ENCODE results near the gene BLVRA. TPM values are rescaled to one million over a fixed set of nuclear protein-coding genes. Genes with fewer than 3 reads are reported as not detected.
A peak's percentile ranks its signal among the peaks of the same experiment; 100 is the strongest.

BLVRA gene
- total RNA-seq, 1 donor from 2014 or later = 84.5 TPM

DNA sequence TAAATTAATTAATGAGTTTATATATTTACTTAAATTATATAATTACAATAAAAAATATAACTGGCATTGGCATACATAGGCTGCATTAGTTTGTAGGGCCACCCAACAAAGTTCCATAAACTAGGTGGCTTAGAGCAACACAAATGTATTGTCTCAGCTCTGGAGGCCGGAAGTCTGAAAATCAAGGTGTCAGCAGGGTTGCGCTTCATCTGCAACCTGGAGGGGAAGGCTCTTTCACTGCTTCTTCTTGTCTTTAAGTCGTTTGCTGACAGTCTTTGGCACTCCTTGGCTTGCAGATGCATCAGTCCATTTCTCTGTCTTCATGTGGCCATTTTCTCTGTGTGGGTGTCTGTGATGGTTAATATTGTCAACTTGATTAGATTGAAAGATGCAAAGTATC lies 6.1 kb upstream of the BLVRA start:
- no peak overlapping the region for H3K4me3 ChIP-seq (ENCODE audit: low read depth, low read length)
- no peak for DNase-seq (ENCODE audit: low read depth)
- TF ChIP-seq, protein P1, sequence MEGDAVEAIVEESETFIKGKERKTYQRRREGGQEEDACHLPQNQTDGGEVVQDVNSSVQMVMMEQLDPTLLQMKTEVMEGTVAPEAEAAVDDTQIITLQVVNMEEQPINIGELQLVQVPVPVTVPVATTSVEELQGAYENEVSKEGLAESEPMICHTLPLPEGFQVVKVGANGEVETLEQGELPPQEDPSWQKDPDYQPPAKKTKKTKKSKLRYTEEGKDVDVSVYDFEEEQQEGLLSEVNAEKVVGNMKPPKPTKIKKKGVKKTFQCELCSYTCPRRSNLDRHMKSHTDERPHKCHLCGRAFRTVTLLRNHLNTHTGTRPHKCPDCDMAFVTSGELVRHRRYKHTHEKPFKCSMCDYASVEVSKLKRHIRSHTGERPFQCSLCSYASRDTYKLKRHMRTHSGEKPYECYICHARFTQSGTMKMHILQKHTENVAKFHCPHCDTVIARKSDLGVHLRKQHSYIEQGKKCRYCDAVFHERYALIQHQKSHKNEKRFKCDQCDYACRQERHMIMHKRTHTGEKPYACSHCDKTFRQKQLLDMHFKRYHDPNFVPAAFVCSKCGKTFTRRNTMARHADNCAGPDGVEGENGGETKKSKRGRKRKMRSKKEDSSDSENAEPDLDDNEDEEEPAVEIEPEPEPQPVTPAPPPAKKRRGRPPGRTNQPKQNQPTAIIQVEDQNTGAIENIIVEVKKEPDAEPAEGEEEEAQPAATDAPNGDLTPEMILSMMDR (conservative IDR thresholded peaks at IDR 0.05; ENCODE audit: low read depth, low read length) = no peak

DNA sequence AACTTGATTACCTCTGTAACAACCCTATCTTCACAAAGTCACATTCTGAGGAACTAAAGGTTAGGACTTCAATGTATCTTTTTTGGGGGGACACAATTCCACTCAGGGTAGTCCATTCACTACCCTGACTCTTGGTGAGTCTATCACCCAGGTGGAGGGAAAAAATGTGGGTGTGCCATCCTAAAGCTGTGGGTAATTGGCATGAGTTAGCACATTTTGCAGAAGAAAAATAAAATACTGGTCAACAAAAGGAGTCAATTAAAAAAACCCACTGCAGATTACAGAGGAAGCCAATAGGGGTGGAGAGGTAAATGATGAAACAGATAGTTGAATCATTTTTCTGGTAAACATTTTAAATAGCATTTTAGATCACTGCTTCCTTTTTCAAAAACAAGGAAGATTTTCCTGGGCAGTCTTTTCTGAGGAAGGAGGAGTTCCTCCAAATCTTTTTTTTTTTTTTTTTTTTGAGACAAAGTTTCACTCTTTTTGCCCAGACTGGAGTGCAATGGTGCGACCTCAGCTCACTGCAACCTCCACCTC lies 5.1 kb upstream of the BLVRA start:
- H3K4me3 ChIP-seq (ENCODE audit: low read depth, low read length) = no peak overlapping the region
- TF ChIP-seq, protein P1 (conservative IDR thresholded peaks at IDR 0.05; ENCODE audit: low read depth, low read length) = no peak
- DNase-seq (ENCODE audit: low read depth) = no peak

DNA sequence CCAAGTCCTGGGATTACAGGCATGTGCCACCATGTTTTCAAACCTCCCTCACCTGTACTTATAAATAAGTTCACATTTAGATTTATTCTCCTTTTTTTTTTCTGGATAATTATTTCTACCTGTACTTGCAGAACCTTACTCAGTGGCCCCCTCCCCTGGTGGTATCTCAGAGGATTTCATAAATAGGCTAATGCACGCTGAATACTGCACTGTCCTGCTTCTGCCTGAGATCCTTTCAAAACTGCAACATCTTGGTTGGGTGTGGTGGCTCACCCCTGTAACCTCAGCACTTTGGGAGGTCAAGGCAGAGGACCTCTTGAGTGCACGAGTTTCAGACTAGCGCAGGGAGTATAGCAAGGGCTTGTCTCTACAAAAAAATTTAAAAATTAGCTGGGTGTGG lies 4.6 kb upstream of the BLVRA start:
- no peak for DNase-seq (ENCODE audit: low read depth)
- TF ChIP-seq, protein P1 (conservative IDR thresholded peaks at IDR 0.05; ENCODE audit: low read depth, low read length) = peak; percentile 17

DNA sequence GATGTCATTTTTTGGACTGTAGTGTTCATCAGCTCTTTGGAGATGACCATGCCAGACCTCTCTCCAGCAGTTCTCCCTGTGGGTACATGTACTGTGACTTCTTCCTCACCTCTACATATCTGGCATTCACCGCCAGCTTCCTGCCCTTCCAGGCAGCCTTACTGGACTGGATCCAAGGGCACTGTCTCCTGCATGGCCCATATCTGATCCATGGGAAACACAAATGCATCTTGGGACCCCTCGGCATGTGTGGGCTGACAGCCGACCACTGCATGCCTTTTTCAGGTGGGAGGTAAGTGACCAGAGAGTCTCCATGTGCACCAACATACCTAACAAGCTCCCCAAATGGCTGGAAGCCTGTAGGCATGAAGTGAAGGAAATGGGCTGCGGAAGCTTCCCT lies 3.9 kb upstream of the BLVRA start:
- TF ChIP-seq, protein P1 (conservative IDR thresholded peaks at IDR 0.05; ENCODE audit: low read depth, low read length) = no peak
- DNase-seq (ENCODE audit: low read depth) = no peak
- no peak overlapping the region for H3K4me3 ChIP-seq (ENCODE audit: low read depth, low read length)

More for the DNA sequence above, 4.6 kb upstream of the BLVRA start:
- H3K4me3 ChIP-seq (ENCODE audit: low read depth, low read length) = no peak overlapping the region

DNA sequence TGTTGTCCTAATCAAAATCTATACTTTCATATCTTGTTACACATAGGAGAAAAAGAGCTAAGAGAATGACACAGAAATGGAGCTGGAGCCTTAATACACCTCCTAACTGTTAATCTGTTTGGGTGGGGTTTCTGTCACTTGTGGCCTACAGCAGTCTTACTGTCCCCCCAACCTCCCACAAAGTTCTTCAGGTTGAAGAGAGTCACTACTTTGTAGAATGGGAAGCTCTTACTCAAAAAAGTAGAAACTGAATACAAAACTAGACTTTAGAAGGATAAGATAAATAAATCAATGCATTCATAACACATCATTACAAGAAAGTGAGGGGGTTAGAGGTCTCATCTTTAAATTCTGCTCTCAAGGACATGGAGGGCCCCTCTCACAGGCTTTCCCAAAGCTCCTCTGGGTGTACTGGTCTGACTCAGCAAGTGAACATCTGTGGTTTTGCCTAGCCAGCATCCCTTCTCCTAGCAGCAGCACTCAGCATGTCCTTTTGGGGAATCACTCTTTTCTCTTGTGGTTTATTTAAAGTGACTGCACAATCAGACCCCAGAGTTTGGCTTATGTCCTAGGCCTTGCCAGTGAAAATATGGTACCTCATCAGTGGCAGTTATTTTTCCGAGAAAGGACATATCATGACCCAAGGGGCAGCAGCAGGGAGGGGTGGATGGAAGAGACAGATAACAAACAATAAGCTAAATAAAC lies 2.0 kb upstream of the BLVRA start:
- no peak overlapping the region for H3K4me3 ChIP-seq (ENCODE audit: low read depth, low read length)
- TF ChIP-seq, protein P1 (conservative IDR thresholded peaks at IDR 0.05; ENCODE audit: low read depth, low read length) = no peak
- DNase-seq (ENCODE audit: low read depth) = no peak

DNA sequence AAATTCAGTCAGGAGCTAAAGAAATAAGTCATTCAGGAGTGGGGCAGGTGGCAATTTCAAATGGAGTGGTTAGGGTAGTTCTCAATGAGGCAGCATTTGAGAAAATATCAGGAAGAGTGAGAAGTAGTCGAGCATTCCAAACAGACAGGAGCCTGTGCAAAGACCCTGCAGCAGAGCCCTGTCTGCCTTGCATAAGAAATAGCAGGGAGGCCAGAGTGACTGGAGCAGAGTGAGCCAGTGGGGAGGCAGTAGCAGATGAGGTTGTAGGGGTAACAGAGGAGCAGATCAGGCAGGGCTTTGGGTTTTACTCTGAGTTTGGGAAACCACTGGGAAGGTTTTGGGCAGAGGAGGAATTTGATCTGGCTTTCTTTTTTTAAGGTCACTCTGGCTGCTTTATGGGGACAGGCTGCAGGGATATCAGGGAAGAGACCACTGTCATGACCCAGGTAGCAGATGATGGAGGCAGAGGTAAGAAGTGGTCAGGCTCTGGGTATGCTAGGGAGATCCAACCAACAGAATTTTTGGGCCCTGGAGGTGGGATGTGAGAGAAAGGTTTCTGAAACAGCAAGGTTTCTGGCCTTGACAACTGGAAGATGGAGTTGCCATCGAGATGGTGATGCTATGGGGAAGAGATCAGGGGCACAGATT lies 1.3 kb upstream of the BLVRA start:
- no peak overlapping the region for H3K4me3 ChIP-seq (ENCODE audit: low read depth, low read length)
- TF ChIP-seq, protein P1 (conservative IDR thresholded peaks at IDR 0.05; ENCODE audit: low read depth, low read length) = no peak
- DNase-seq (ENCODE audit: low read depth) = no peak

All from epithelial cell of proximal tubule (primary cell).